ENCODE results near the gene CREBRF. TPM values are rescaled to one million over a fixed set of nuclear protein-coding genes. Genes with fewer than 3 reads are reported as not detected.

The CREBRF gene
- total and polyA plus RNA-seq, 4 experiments from 2014 or later, result 54.8 to 102 (median 97.3) TPM

- DNase-seq, result no peak
- ChIA-PET CTCF (ENCODE audit: partially characterized antibody) (no interaction called here), POLR2A (ENCODE audit: partially characterized antibody) (interaction anchor here (0.6 kb wide), 1 partner anchor 15 kb away, joined by 3 read pairs; no protein-coding TSS in a partner anchor)
- no peak overlapping the region for H3K4me3 Mint-ChIP-seq
- H3K27ac Mint-ChIP-seq, result peak overlapping the region in 3 of 7 donors; percentile 15 to 29 (median 17)
- no peaks in the 10 kb centered on the region for H3K27me3 Mint-ChIP-seq
- H3K4me1 ChIP-seq (ENCODE audit: insufficient read depth, low read length), result no peaks in the 10 kb centered on the region
- H3K4me1 Mint-ChIP-seq, result no peaks in the 10 kb centered on the region
- H3K9me3 Mint-ChIP-seq, result no peaks in the 10 kb centered on the region
- no peaks in the 10 kb centered on the region for H3K27me3 ChIP-seq (ENCODE audit: insufficient read depth, low read length)
- no peak overlapping the region for H3K4me3 ChIP-seq (ENCODE audit: low read length in 2 of 2)
- no peak overlapping the region for H3K27ac ChIP-seq (ENCODE audit: low read depth, low read length)
- peaks cover 53 to 70% of the 10 kb centered on the region in 2 donors for H3K36me3 Mint-ChIP-seq
- intact Hi-C loops (cut with micrococcal nuclease), result no loop called here
- peaks cover 53% of the 10 kb centered on the region for H3K36me3 ChIP-seq (ENCODE audit: insufficient read depth, low read length)
- no peaks in the 10 kb centered on the region for H3K9me3 ChIP-seq (ENCODE audit: control insufficient read depth in 1 of 2, low read length in 2 of 2)
Observed at GRCh38 chr5:173158366-173158765, 102.2 kb downstream of the CREBRF start.

DNA sequence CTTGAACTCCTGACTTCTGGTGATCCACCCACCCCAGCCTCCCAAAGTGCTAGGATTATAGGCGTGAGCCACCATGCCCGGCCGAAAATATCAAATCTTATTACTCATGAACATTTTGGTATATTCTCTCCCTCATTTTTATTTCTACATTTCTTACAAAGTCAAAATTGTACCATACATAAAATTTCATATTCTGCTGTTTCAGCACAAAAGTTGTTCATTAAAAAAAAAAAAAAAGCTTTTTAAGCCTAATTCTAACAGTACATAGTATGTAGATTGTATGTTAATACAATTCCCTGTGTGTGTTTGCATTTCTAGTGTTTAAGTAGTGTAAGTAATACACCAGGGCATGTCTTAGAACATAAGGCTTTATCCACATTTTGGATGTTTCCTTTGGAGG is 103.1 kb downstream of the CREBRF start:
- no peaks in the 10 kb centered on the region for H3K4me1 Mint-ChIP-seq
- no peak overlapping the region for H3K4me3 Mint-ChIP-seq
- H3K9me3 ChIP-seq (ENCODE audit: control insufficient read depth in 1 of 2, low read length in 2 of 2), result no peaks in the 10 kb centered on the region
- no peaks in the 10 kb centered on the region for H3K27me3 Mint-ChIP-seq
- CTCF ChIA-PET (ENCODE audit: partially characterized antibody), result no interaction called here
- no peak overlapping the region for H3K27ac Mint-ChIP-seq
- DNase-seq, result no peak
- POLR2A ChIA-PET (ENCODE audit: partially characterized antibody), result no interaction called here
- peaks cover 53 to 71% of the 10 kb centered on the region in 2 donors for H3K36me3 Mint-ChIP-seq
- no peaks in the 10 kb centered on the region for H3K9me3 Mint-ChIP-seq
- no peaks in the 10 kb centered on the region for H3K27me3 ChIP-seq (ENCODE audit: insufficient read depth, low read length)
- no peaks in the 10 kb centered on the region for H3K4me1 ChIP-seq (ENCODE audit: insufficient read depth, low read length)
- peaks cover 48% of the 10 kb centered on the region for H3K36me3 ChIP-seq (ENCODE audit: insufficient read depth, low read length)
- no peak overlapping the region for H3K4me3 ChIP-seq (ENCODE audit: low read length in 2 of 2)
- no peak overlapping the region for H3K27ac ChIP-seq (ENCODE audit: low read depth, low read length)
- intact Hi-C loops (cut with micrococcal nuclease), result no loop called here

- no peaks in the 10 kb centered on the region for H3K27me3 ChIP-seq (ENCODE audit: insufficient read depth, low read length)
- no peaks in the 10 kb centered on the region for H3K27me3 Mint-ChIP-seq
- POLR2A ChIA-PET (ENCODE audit: partially characterized antibody), result no interaction called here
- H3K27ac ChIP-seq (ENCODE audit: low read depth, low read length), result no peak overlapping the region
- CTCF ChIA-PET (ENCODE audit: partially characterized antibody), result no interaction called here
- peak overlapping the region in 1 of 7 donors; percentile 2 for H3K27ac Mint-ChIP-seq
- no peaks in the 10 kb centered on the region for H3K4me1 ChIP-seq (ENCODE audit: insufficient read depth, low read length)
- H3K9me3 Mint-ChIP-seq, result no peaks in the 10 kb centered on the region
- no peak for DNase-seq
- H3K36me3 ChIP-seq (ENCODE audit: insufficient read depth, low read length), result peaks cover 35% of the 10 kb centered on the region
- no peaks in the 10 kb centered on the region for H3K4me1 Mint-ChIP-seq
- intact Hi-C loops (cut with micrococcal nuclease), result no loop called here
- H3K4me3 ChIP-seq (ENCODE audit: low read length in 2 of 2), result no peak overlapping the region
- no peak overlapping the region for H3K4me3 Mint-ChIP-seq
- H3K9me3 ChIP-seq (ENCODE audit: control insufficient read depth in 1 of 2, low read length in 2 of 2), result no peaks in the 10 kb centered on the region
- H3K36me3 Mint-ChIP-seq, result peaks cover 52 to 71% of the 10 kb centered on the region in 2 donors
Observed at GRCh38 chr5:173161148-173161547, 105.0 kb downstream of the CREBRF start.

DNA sequence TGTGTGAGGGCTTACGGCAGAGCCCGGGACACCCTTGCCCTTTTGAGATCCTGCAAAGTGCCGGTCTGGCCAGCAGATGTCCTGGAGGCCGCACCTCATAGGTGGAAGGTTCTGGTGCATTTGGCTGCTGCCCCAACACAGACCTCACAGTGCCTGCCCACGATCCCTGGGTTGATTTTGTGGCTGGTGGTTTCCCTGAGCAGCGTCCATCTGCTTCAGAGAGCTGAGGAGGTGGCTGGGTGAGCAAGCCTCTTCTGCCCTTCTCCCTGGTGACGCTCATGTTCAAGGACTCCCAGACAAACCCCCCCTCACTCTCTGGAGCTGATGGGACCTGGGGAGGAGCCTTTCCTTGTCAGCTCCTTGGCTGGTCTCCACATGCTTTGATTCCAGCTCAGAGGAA is 107.1 kb downstream of the CREBRF start:
- Mint-ChIP-seq H3K27me3 (no peaks in the 10 kb centered on the region), H3K4me3 (no peak overlapping the region), H3K36me3 (peaks cover 43 to 56% of the 10 kb centered on the region in 2 donors), H3K4me1 (no peaks in the 10 kb centered on the region), H3K9me3 (no peaks in the 10 kb centered on the region), H3K27ac (peak overlapping the region in 1 of 7 donors; percentile 17)
- no peaks in the 10 kb centered on the region for H3K4me1 ChIP-seq (ENCODE audit: insufficient read depth, low read length)
- no peak for DNase-seq
- no peaks in the 10 kb centered on the region for H3K9me3 ChIP-seq (ENCODE audit: control insufficient read depth in 1 of 2, low read length in 2 of 2)
- ChIA-PET CTCF (ENCODE audit: partially characterized antibody) (no interaction called here), POLR2A (ENCODE audit: partially characterized antibody) (no interaction called here)
- intact Hi-C loops (cut with micrococcal nuclease), result no loop called here
- H3K27me3 ChIP-seq (ENCODE audit: insufficient read depth, low read length), result no peaks in the 10 kb centered on the region
- peaks cover 30% of the 10 kb centered on the region for H3K36me3 ChIP-seq (ENCODE audit: insufficient read depth, low read length)
- H3K27ac ChIP-seq (ENCODE audit: low read depth, low read length), result no peak overlapping the region
- H3K4me3 ChIP-seq (ENCODE audit: low read length in 2 of 2), result no peak overlapping the region

DNA sequence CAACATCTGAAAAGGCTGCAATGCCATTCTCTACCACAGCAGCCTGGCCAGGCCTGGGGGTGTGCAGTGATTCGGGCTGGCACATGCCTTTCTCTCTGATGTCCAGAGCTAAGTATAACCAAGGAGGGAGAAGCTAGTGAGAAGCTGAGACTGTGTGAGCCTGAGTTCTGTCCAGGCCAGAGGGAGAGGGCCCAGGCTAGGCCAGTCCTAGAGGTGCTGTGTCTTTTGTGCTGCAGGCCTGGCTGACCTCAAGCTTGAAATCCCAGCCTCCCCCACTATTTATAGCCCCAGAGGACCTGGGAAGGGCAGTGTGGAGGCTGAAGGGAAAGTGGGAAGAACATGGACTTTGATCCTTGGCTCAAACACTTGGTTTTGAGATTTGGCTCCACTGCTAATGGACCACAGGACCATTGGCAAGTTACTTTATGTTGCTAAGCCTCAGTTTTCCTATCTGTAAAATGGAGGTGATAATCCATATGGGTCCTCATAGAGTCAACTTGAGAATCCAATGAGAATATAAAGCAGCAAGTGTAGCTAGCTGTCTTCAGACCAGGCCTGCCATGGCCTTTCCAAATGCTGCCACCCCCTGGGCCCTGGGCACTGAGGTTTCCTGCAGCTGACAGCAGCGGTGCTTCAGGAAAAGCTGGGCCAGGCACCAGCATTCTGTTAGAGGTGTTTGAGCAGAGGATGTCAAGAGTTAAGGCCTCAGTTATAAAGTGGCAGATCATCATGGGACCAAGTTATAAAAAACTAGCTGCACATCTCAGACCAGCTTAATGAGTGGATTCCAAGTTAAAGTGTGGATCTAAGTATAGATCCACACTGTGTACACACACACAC is 109.2 kb downstream of the CREBRF start:
- H3K27me3 ChIP-seq (ENCODE audit: insufficient read depth, low read length), result no peaks in the 10 kb centered on the region
- Mint-ChIP-seq H3K27ac (peak overlapping the region in 1 of 7 donors; percentile 57), H3K27me3 (no peaks in the 10 kb centered on the region), H3K36me3 (peaks cover 35 to 44% of the 10 kb centered on the region in 2 donors), H3K4me3 (no peak overlapping the region), H3K4me1 (no peaks in the 10 kb centered on the region), H3K9me3 (no peaks in the 10 kb centered on the region)
- CTCF ChIA-PET (ENCODE audit: partially characterized antibody), result no interaction called here
- H3K27ac ChIP-seq (ENCODE audit: low read depth, low read length), result no peak overlapping the region
- H3K4me3 ChIP-seq (ENCODE audit: low read length in 2 of 2), result no peak overlapping the region
- H3K9me3 ChIP-seq (ENCODE audit: control insufficient read depth in 1 of 2, low read length in 2 of 2), result no peaks in the 10 kb centered on the region
- no peaks in the 10 kb centered on the region for H3K4me1 ChIP-seq (ENCODE audit: insufficient read depth, low read length)
- intact Hi-C loops (cut with micrococcal nuclease), result no loop called here
- POLR2A ChIA-PET (ENCODE audit: partially characterized antibody), result no interaction called here
- DNase-seq, result no peak
- H3K36me3 ChIP-seq (ENCODE audit: insufficient read depth, low read length), result peaks cover 22% of the 10 kb centered on the region

DNA sequence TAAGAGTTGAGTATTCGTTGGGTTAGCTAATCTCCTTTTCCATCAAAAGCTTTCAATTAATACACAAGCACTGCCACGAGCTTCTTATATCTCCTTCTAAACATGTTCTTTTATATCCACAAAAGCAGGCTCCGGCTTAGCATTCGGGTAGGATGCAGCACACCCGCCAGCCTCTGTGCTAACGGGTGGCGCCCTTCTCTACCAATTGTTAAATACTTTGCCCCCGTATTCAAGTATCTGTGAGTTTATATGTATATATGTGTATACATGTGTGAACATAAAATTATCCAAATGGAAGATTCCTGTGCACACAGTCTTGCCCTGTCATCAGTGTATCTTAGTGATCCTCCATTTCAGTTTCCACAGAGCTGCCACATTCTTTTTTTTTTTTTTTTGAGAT is 116.0 kb downstream of the CREBRF start:
- ChIA-PET POLR2A (ENCODE audit: partially characterized antibody) (no interaction called here), CTCF (ENCODE audit: partially characterized antibody) (no interaction called here)
- H3K4me3 Mint-ChIP-seq, result no peak overlapping the region
- no peaks in the 10 kb centered on the region for H3K4me1 Mint-ChIP-seq
- H3K27ac ChIP-seq (ENCODE audit: low read depth, low read length), result no peak overlapping the region
- H3K36me3 Mint-ChIP-seq, result peaks cover 0 to 6% of the 10 kb centered on the region in 2 donors
- H3K4me3 ChIP-seq (ENCODE audit: low read length in 2 of 2), result no peak overlapping the region
- peaks cover 0 to 6% (median 0%) of the 10 kb centered on the region in 8 donors for H3K9me3 Mint-ChIP-seq
- H3K9me3 ChIP-seq (ENCODE audit: control insufficient read depth in 1 of 2, low read length in 2 of 2), result no peaks in the 10 kb centered on the region
- H3K36me3 ChIP-seq (ENCODE audit: insufficient read depth, low read length), result no peaks in the 10 kb centered on the region
- H3K27me3 Mint-ChIP-seq, result peaks cover 0 to 2% of the 10 kb centered on the region in 2 donors
- no peaks in the 10 kb centered on the region for H3K27me3 ChIP-seq (ENCODE audit: insufficient read depth, low read length)
- no peaks in the 10 kb centered on the region for H3K4me1 ChIP-seq (ENCODE audit: insufficient read depth, low read length)
- intact Hi-C loops (cut with micrococcal nuclease), result no loop called here
- no peak overlapping the region for H3K27ac Mint-ChIP-seq
- DNase-seq, result no peak

DNA sequence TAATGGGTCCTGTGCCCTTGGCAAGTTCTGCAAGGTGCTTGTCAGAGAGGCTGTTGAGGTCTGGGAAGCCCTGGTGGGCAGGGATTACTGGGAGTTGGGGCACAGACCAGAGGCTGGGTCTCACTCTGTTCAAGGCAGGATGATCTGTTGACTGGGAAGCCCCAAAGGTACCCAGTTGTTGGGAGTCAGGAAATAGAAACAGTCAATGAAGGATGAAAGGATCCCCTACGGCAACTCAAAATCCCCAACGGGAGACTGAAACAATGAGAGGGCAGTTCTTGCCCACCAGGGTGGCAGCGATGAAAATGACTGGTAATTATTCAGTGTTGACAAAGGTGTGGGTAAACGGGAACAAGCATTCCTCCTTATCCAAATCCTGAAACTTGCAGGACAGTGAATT is 119.4 kb downstream of the CREBRF start:
- ChIA-PET POLR2A (ENCODE audit: partially characterized antibody) (no interaction called here), CTCF (ENCODE audit: partially characterized antibody) (no interaction called here)
- H3K4me1 ChIP-seq (ENCODE audit: insufficient read depth, low read length), result no peaks in the 10 kb centered on the region
- Mint-ChIP-seq H3K36me3 (peaks cover 2 to 12% of the 10 kb centered on the region in 2 donors), H3K27me3 (peaks cover 0 to 2% of the 10 kb centered on the region in 2 donors), H3K27ac (no peak overlapping the region), H3K9me3 (peaks cover 3 to 15% (median 5%) of the 10 kb centered on the region in 8 donors), H3K4me1 (peaks cover 0 to 12% (median 4%) of the 10 kb centered on the region in 4 donors), H3K4me3 (no peak overlapping the region)
- H3K27me3 ChIP-seq (ENCODE audit: insufficient read depth, low read length), result no peaks in the 10 kb centered on the region
- H3K27ac ChIP-seq (ENCODE audit: low read depth, low read length), result no peak overlapping the region
- intact Hi-C loops (cut with micrococcal nuclease), result no loop called here
- no peaks in the 10 kb centered on the region for H3K36me3 ChIP-seq (ENCODE audit: insufficient read depth, low read length)
- no peaks in the 10 kb centered on the region for H3K9me3 ChIP-seq (ENCODE audit: control insufficient read depth in 1 of 2, low read length in 2 of 2)
- H3K4me3 ChIP-seq (ENCODE audit: low read length in 2 of 2), result no peak overlapping the region
- DNase-seq, result no peak
